ENCODE results near the gene ZNF121.
"Not testable (repeated sequence)": the region's sequence is repeated elsewhere in the genome, so short reads cannot be mapped to it uniquely, and the experiment has no call there.

The ZNF121 gene

DNA sequence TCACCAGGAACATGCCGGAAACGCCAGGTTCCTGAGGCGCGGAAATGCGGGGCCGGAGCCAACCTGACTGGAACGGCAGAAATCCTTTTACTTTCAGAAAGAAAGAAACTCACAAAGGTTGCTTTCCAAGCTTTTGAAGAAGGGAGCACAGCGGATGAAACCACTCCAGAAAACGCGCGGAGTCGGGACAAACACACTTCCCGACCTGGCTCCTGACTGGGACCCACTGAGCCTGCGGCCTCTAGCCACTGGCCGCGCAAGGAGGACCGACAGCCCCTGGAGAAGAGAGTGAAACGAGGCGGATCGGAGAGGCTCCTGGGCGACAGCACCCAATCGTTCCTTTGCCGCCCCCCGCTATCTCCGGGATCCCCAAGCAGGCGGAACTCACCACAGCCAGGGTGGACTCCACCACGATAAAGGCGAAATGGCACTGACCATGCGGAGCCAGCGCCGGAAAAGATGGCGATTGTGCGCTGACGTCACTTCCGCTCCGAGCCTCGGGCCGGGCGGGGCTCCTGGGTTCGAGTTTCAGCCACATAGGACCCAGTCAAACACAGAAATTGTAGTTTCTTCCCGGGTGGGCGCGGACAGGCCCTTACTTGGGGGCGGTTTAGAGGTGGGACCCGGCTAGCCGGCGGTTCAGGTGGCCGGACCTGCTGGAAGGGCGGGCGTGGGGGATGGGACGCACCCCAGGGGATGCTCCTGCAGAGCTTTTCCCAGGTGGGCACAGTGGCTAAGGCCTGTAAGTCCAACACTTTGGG lies at the start of gene ZNF121:
ZNF121 (minus strand) TSS at position 432 of the 761 bp plus-strand sequence. CDS start 16,407 bp downstream, outside the sequence.
- DNase-seq, result peak; percentile 71

DNA sequence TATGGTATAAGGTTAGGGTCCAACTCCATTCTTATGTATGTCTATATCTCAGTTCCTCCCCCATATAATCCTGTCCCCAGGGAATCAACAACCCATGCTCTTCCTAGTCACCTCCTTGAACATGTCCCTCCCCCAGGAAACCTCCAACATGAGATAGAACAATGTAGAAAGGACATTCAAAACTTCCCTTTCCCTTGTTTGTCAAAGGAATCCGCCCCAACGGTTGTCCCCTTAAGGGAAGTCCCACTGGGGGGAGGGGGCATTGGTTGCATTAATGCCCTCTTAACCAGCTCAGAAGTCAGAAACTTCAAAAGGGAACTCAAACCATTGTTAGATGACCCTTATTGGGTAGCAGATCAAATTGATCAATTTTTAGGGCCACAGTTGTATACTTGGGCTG lies 43.6 kb upstream of the ZNF121 start:
- DNase-seq, result no peak

DNA sequence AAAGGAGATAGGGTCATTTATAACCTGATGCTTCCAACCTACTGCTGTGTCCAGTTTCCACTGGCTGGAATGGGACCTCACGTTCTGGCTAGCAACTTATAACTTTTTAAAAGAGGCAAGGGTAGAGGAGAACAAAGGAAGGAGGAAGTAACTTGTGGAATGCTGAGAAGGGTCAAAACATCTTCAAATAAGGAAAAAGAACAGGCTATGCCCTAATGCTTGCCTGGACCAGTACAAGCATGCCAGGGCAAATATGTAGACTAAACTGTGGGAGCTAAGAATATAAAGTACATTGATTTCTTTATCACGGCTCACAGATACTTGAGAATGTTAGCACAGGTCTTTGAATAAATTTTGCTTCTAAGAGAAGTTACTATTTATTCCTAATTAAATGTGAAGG lies 38.2 kb upstream of the ZNF121 start:
- DNase-seq, result no peak

DNA sequence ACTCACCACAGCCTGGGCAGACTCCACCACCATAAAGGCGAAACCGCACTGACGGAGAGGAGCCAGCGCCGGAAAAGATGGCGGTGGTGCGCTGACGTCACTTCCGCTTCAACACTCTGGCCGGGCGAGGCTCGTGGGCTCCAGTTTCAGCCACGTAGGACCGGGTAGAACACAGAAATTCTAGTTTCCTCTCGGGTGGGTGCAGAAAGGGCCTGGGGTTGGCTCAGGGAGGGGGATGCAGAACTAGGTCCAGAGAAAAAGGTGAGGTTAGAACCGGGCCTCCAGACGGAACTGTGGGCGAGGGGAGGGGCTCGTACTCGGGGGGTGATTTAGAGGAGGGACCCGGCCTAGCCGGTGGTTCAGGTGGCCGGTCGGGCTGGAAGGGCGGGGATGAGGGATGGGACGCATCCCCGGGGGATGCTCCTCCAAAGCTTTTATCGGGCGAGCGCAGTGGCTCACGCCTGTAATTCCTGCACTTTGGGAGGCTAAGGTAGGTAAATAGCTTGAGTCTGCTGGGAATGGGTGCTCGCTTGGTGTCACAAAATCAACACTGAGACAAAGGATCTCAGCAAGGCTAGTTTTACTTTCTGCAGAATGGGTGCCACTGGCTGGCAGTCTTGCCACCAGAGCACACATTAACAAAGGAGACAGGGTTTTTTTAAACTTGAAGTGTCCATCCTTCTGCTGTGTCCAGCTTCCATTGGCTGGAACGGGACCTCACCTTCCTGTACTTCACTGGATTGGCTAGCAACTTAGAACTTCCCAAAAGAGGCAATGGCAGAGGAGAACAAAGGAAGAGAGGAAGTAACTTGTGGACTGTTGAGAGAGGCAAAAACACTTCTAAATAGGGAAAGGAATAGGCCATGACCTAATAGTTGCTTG lies 37.1 kb upstream of the ZNF121 start, which contains the start of gene ZNF561:
ZNF561 (minus strand) TSS at position 77 of the 882 bp plus-strand sequence. CDS start 1,776 bp downstream, outside the sequence.
- peak; percentile 81 for DNase-seq

DNA sequence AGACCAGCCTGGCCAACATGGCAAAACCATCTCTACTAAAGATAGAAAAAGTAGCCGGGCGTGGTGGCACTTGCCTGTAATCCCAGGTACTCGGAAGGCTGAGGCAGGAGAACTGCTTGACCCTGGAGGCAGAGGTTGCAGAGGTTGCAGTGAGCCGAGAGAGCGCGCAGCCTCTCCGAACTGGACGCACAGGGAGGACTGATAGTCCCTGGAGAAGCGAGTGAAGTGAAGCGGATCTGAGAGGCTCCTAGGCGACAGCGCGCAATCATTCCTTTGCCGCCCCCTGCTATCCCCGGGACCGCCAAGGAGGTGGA lies 36.5 kb upstream of the ZNF121 start:
- DNase-seq, result no peak

DNA sequence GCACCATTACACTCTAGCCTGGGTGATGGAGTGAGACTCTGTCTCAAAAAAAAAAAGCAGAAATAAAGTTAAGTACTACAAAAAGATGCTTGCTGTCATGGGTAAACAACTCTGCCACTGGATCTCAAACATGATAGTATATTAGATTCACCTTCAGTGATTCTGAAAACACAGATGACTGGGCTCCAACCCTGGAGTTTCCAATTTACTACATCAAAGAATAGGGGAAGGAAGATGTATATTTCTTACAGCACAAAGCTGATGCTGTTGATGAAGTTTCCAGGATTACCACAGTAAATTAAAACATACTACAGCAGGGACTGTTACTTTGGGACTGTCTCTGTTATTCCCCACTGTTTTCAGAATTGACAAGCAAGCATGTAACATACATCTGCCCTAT lies 31.5 kb upstream of the ZNF121 start:
- no peak for DNase-seq

- DNase-seq, result no peak
These were observed 26.3 kb upstream of the ZNF121 start for GRCh38 chr19:9610484-9611113.

DNA sequence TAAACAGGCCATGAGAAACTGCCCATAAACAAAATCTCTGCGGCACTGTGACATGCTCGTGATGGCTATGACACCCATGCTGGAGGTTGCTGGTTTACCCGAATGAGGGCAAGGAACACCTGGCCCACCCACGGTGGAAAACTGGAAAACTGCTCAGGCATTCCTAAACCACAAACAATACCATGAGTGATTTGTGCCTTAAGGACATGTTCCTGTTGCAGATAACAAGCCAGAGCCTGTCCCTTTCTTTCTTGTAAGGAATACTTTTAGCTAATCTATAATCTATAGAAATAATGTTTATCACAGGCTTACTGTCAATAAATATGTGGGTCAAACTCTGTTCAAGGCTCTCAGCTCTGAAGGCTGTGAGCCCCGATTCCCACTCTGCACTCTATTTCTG lies 24.6 kb upstream of the ZNF121 start:
- DNase-seq, result no peak

DNA sequence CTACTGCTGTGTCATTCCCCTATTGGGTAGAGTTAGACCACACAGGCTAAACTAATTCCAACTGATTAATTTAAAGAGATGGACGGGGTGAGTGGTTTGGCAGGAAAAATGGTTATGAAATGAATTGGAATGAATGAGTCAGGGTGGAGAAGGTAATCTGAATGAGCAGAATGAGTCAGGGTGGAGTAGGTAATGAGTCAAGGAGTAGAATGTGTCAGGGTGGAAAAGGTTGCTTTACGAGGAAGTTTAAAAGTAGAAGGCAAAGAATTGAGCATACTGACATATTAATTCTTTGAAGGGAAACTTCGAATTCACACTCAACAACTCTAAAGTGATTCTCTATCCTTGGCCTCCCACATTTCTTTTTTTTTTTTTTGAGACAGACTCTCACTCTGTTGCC lies 12.7 kb upstream of the ZNF121 start:
- no peak for DNase-seq

- DNase-seq, result peak; percentile 60
These were observed 2.5 kb upstream of the ZNF121 start for GRCh38 chr19:9586764-9587163.

DNA sequence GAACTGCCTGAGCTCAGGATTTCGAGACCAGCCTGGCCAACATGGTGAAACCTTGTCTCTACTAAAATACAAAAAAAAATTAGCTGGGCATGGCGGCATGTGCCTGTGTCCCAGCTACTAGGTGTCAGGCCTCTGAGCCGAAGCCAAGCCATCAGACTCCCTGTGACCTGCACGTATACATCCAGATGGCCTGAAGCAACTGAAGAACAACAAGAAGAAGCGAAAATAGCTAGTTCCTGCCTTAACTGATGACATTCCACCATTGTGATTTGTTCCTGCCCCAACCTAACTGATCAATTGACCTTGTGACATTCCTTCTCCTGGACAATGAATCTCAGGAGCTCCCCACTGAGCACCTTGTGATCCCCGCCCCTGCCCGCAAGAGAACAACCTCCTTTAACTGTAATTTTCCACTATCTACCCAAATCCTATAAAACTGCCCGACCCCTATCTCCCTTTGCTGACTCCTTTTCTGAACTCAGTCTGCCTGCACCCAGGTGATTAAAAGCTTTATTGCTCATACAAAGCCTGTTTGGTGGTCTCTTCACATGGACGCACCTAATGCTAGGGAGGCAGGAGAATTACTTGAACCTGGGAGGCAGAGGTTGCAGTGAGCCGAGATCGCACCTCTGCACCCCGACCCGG lies 2.1 kb downstream of the ZNF121 start:
- not testable (repeated sequence) for DNase-seq

DNA sequence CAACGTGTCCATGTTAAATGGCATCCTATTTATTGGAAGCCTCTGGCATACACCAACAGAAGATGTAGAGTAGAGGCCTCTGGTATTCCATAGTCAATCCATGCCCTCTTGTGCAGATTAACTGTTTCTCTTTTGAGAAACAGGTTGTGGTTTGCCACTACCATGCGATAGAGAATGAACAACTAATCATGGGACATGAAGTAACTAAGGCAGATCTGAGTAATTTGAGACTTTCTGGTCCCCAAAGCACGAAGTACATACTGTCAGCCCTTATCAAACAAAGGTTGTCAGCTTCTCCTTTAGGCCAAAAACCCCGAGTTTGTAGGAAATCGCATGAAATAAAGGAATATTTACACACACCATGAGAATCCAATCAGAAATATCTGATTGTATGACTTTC lies 3.6 kb downstream of the ZNF121 start:
- no peak for DNase-seq

DNA sequence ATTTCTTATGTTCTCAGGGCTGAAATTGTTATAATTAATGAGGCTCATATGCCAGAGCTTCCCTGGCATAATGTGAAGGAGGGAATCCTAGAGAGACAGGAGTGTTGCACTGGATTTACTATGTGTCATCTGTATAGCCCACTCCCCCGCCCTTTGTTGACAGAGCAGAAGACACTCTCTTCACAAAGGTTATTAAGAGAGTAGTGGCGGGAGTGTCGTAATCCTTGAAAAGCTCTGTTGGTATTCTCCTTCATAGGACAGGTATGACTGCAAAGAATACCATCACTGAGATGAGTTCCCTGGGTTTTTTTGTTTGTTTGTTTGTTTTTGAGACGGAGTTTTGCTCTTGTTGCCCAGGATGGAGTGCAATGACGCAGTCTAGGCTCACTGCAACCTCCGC lies 14.0 kb downstream of the ZNF121 start:
- DNase-seq, result no peak

DNA sequence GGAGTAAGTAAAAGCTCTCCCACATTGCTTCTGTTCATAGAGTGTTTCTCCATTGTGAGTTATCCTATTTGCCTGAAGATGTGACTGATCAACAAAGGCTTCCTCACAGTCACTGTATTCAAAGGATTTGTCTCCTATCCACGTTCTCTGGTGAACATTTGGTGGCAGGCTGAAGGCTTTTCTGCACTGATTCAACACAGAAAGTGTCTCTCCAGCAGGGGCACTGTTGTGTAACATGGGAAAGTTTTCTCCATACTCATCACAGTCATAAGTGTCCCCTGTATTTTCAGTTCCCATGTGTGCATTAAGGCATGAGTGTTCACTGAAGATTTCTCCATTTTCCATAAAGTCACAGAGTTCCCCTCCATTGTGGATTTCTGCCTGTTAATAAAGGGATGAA lies 17.6 kb downstream of the ZNF121 start:
- DNase-seq, result no peak

GRCh38 chr19:9565900-9566705 lies 18.2 kb downstream of the ZNF121 start:
- no peak for DNase-seq

DNA sequence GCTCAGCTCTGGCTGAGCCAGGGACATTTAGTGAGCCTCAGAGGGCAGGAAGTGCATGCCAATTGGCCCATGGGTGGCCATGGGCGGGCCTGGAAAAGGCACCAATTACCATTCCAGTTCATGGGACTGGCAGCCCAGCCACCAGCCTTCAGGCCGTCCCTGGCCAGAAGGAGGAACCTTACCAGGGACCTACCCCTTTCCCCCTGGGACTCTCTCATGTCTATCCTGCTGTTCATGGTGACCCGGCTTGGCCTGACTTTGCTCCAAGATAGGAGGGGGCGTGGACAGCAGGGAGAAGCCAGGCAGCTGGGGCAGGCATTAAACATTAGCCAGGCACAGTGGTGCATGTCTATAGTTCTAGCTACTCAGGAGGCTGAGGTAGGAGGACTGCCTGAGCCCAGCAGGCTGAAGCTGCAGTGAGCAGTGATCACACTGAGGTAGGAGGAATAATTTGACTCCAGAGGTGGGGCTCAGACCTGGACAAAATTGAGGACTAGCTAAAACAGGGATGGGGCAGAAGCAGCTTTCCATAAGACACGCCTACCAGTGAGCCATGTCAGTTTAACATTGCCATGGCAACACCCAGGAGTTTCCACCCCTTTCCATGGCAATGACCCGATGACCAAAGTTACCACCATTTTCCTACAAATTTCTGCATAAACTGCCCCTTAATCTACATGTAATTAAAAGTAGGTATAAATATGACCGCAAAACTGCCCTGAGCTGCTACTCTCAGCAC lies 31.6 kb downstream of the ZNF121 start:
- DNase-seq, result no peak

DNA sequence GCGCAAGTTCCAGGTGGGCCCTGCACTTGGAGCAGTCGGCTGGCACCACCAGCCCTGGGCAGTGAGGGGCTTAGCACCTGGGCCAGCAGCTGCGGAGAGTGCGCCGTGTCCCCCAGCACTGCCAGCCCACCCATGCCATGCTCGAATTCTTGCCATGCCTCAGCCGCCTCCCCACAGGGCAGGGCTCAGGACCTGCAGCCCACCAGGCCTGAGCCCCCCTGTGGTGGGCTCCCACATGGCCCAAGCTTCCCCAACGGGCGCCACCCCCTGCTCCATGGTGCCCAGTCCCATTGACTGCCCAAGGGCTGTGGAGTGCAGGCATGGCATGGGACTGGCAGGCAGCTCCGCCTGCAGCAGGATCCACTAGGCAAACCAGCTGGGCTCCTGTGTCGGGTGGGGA lies 36.4 kb downstream of the ZNF121 start:
- DNase-seq, result no peak

GRCh38 chr19:9541281-9541680 lies 43.0 kb downstream of the ZNF121 start:
- not testable (repeated sequence) for DNase-seq

DNA sequence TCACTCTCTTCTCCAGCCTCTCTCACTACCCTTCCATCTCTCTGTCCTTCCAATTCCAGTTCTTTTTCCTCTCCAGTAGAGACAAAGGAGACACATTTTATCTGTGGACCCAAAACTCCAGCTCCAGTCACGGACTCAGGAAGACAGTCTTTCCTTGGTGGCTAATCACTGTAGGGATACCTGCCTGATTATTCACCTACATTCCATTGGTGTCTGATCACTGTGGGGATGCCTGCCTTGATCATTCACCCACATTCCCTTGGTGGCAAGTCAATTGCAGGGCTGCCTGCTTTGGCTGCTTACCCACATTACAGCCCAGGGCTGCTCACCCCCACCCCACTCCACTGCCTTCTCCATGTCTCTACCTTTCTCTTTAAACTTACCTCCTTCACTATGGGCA lies 44.4 kb downstream of the ZNF121 start:
- DNase-seq, result not testable (repeated sequence)

GRCh38 chr19:9539201-9539600 lies 45.1 kb downstream of the ZNF121 start:
- DNase-seq, result not testable (repeated sequence)

Measured in activated CD4-positive, alpha-beta T cell treated with anti-CD3 and anti-CD28 coated beads for 1 hour (primary cell).